Measurements from ENCODE around the gene LY9. TPM values are rescaled to one million over a fixed set of nuclear protein-coding genes. Genes with fewer than 3 reads are reported as not detected.
A peak's percentile ranks its signal among the peaks of the same experiment; 100 is the strongest.

The LY9 gene, protein sequence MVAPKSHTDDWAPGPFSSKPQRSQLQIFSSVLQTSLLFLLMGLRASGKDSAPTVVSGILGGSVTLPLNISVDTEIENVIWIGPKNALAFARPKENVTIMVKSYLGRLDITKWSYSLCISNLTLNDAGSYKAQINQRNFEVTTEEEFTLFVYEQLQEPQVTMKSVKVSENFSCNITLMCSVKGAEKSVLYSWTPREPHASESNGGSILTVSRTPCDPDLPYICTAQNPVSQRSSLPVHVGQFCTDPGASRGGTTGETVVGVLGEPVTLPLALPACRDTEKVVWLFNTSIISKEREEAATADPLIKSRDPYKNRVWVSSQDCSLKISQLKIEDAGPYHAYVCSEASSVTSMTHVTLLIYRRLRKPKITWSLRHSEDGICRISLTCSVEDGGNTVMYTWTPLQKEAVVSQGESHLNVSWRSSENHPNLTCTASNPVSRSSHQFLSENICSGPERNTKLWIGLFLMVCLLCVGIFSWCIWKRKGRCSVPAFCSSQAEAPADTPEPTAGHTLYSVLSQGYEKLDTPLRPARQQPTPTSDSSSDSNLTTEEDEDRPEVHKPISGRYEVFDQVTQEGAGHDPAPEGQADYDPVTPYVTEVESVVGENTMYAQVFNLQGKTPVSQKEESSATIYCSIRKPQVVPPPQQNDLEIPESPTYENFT
- total RNA-seq, result under 1 TPM; 0.65 to 0.71 TPM
- long read RNA-seq, result 0 reads

DNA sequence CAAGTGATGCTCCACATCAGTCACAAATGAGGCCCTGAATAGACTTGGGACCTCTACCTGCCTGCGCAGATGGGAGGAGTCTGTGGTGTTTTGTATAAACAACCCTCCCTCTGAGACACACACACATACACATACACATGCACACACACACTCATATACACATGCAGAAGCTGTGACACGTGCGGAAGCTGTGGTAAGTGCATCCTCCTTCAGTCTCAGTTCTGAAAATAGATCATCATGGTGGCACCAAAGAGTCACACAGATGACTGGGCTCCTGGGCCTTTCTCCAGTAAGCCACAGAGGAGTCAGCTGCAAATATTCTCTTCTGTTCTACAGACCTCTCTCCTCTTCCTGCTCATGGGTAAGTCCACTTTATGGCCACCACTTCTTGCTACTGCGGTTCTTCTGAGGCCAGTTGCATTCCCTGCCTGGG lies at the start of gene LY9:
Gene LY9 (plus strand): TSS at position 224 of the 433 bp plus-strand sequence. CDS start 14 bp downstream, at position 238.
- intact Hi-C loops (cut with DNase I), result no loop called here
- ATAC-seq (peak; percentile 64 to 67), DNase-seq (no peak)

DNA sequence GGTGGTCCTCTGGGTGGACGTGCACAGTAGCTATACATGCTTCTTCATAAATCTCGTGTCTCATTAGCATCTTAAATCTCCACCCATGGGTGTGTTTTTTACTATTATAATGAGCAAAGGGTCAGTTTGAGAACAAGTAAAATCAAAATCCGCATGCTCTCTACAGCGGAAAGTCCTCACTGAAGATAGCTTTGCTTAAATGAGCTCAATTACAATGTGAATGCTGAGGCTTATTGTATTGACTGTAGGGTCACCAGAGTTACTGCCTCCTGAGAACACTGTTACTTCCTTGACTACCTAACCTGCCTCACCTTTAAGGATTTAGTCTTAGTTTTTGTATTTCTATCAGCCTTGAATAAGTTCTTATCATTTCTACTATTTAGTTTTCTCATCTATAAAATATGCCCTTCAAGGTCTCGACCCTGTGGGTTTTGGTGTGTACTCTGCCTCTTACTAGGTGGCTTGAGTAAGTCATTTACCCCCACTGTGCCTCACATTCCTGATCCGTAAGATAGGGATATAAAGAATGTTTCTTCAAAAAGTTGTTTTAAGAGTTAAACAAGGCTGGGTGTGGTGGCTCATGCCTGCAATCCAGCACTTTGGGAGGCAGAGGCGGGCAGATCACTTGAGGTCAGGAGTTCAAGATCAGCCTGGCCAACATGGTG lies 49.0 kb upstream of the LY9 start:
- intact Hi-C loops (cut with DNase I), result no loop called here
- DNase-seq (no peak), ATAC-seq (no peak)

DNA sequence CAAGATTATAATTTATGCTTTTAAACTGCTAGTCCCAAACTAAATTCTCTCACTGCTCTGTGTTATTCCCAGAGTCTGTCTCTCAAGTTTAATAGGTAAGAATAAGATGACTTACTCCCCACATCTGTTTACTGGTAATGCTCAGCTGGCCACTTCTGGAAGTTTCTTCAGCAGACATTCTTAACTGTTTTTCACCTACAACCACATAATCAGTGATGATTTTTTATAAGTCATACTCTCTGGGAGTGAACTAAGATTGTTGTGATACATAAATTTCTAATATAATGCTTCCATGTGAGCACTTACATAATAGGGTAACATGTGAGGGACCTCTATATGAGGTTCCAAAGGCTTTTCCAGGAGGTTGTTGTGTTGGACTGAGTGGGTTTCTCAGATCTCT lies 48.3 kb upstream of the LY9 start:
- ATAC-seq (no peak), DNase-seq (no peak)
- intact Hi-C loops (cut with DNase I), result no loop called here

DNA sequence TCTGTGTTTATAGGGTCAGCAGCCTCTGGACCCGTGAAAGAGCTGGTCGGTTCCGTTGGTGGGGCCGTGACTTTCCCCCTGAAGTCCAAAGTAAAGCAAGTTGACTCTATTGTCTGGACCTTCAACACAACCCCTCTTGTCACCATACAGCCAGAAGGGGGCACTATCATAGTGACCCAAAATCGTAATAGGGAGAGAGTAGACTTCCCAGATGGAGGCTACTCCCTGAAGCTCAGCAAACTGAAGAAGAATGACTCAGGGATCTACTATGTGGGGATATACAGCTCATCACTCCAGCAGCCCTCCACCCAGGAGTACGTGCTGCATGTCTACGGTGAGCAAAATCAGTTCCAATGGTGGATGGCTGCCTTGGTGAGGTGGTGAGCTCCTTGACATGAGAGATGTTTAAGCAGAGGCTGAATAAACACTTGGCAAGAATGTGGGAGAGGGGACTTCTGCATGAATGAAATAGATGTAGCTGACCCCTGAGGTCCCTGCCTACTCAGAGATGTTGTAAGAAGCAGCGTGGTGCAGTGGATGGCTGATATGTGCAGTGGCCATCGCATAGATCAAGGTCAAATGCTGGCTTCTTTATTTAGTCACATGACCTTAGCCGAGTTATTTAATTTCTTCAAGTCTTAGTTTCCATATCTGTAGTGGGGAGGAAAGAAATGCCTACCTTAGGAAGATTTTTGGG lies 47.6 kb upstream of the LY9 start:
- DNase-seq, result no peak
- ATAC-seq, result peak in 1 of 2 donors; percentile 64
- intact Hi-C loops (cut with DNase I), result no loop called here

DNA sequence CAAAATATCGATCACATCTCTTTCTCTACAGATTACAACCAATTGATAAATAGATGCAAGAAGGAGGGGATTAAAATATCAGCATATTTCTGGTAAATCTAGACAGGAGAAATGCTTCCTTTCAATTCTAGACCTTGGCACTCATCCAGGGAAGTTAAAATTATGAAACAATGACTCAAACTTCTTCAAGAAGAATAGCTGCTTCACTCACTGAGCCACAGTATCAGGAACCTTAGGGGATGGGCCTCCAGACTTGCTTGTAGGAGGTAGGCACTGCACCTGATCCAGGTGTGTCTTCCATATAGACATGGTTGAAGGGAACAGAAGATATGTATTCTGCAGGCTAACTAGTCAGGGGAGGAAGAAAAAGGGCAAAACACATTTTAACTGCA lies 47.1 kb upstream of the LY9 start:
- DNase-seq (no peak), ATAC-seq (peak in 1 of 2 donors; percentile 21)
- intact Hi-C loops (cut with DNase I), result no loop called here

DNA sequence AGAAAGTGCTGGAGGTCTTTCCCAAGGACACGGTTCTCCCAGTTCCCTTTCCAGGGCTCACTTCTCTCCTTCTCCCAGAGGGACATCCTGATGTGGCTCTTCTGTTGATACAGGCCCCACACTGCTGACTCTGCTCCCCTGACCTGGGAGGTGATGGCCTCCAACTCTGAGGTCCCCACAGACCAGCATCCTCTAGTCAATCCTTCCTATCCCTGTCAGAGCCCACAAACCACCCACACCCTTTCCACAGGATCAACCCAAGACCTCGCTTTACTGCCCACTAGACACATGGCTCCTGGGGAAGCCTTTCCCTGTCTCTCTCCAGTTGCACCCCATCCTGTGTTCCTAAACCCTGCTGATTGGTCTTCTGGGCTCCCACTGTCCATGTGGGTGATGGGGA lies 45.4 kb upstream of the LY9 start:
- DNase-seq, result no peak
- no peak for ATAC-seq
- intact Hi-C loops (cut with DNase I), result no loop called here

DNA sequence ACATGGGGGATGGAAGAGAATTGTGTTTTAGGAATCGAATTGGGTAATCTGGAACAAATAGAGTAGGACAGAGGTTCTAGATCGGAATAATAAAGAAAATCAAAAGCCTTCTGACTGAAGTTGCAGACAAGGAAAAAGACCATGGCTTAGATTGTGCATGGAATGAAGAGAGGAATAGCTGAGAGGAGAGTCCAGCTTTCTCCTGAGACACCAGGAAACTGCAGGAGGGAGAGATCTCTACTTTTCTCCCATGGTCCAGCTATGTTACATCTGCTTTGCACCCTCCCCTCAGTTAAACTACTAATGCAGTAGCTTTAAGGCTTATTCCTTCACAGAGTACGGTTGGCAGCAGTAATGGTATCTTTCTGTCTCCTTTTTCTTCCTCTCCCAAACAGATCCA lies 43.6 kb upstream of the LY9 start:
- intact Hi-C loops (cut with DNase I), result no loop called here
- no peak for DNase-seq
- ATAC-seq, result no peak

DNA sequence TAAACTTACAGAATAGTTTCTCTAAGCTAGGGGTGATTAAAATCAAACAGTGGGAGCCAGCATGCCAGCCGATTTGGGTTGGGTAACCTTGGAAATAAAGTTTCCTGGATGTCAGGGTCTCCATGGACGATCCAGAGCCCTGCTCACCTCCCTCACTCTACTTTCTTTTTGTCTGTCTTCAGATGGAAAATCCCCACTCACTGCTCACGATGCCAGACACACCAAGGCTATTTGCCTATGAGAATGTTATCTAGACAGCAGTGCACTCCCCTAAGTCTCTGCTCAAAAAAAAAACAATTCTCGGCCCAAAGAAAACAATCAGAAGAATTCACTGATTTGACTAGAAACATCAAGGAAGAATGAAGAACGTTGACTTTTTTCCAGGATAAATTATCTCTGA lies 43.0 kb upstream of the LY9 start:
- no peak for DNase-seq
- intact Hi-C loops (cut with DNase I), result no loop called here
- ATAC-seq, result peak in 1 of 2 donors; percentile 89

DNA sequence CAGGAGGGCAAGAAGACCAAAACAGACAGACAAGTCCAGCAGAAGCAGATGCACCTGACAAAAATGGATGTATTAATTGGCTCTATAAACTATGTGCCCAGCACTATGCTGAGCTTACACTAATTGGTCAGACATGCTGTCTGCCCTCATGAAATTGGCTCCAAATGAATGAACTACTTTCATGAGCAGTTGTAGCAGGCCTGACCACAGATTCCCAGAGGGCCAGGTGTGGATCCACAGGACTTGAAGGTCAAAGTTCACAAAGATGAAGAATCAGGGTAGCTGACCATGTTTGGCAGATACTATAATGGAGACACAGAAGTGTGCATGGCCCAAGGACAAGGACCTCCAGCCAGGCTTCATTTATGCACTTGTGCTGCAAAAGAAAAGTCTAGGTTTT lies 42.4 kb upstream of the LY9 start:
- intact Hi-C loops (cut with DNase I), result no loop called here
- no peak for DNase-seq

DNA sequence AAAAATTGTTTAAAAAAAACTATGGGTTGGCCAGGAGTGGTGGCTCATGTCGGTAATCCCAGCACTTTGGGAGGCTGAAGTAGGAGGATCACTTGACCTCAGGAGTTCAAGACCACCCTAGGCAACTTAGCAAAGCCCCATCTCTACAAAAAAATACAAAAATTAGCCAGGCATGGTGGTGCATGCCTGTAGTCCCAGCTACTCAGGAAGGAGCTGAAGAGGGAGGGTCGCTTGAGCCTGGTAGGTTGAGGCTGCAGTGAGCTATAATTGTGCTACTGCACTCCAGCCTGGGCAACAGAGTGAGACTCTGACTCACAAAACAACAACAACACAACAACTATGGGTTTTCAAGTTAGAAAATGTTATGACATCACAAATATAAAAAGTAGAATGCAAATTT lies 40.5 kb upstream of the LY9 start:
- DNase-seq, result no peak
- intact Hi-C loops (cut with DNase I), result no loop called here
- no peak for ATAC-seq

More for the DNA sequence above, 42.4 kb upstream of the LY9 start:
- no peak for ATAC-seq

DNA sequence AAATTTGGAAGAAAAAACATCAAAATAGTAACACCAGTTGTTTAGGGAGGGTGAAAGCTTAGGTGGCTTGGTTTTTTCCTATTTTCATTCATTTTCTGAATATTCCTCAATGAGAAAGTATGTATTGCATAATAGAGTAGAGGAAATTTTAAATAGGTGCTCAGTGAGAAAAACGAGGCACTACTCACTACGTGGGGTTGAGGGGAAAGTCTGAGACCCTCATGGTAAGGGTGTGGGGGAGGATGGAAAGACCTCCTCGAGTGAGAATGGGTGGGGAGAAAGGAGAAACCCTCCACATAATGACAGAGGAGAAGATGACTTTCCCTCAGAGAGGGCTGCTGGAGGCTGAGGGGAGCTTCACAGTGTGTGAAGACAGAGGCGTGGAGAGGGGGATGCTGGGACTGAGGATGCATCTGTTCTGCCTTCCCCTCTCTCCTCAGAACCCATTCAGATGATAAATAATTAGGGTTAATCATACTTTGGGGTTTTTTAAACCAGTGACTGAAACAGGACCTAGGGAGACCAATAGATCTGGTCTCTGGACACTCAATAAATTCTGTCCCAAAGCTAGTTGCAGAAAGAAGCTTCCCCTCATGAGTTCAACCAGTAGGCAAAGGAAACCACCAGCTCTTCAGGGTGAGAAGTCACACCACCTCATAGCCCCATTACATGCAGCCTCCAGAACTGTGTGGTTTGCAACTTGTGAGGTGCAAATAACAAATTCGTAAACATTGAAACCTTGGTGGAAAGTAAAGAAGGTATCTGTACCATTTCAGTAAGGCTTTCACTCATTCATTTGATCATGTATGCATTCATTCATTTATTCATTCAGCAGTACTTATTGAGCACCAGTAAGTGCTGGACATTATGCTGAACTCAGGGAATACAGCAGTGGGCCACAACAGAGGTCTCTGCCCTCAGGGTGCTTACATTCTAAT lies 39.8 kb upstream of the LY9 start:
- intact Hi-C loops (cut with DNase I), result no loop called here
- DNase-seq (no peak), ATAC-seq (peak in 1 of 2 donors; percentile 50)

DNA sequence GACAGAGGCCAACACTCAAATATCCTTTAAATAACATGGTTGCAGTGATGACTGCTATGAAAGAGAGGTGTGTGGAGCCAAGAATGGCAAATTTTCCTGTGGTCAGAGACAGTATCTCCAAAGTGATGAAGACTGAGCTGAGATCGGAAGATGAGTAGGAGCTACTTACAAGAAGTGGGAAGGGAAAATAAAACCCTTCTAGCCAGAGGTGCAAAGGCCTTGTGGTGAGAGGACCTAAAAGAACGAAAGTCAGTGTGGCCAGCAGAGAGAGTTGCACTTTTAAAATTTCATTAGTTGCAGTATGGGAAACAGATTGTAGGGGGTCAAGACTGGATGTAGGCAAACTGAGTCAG lies 39.1 kb upstream of the LY9 start:
- intact Hi-C loops (cut with DNase I), result no loop called here
- DNase-seq (no peak), ATAC-seq (no peak)

DNA sequence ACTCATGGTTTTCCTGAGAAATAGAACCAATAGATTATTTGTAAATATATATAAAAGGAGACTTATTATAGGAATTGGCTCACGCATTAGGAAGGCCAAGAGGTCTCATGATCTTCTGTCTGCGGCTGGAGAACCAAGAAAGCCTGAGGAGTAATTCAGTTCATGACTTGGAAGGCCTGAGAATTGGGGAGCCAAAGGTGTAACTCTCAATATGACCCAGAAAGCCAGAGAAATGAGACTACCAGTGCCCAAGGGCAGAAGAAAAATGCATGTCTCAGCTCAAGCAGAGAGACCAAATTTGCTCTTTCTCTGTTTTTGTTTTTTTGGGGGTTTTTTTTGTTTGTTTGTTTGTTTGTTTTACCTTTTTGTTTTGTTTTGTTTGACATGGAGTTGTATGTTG lies 37.5 kb upstream of the LY9 start:
- no peak for DNase-seq
- intact Hi-C loops (cut with DNase I), result no loop called here
- no peak for ATAC-seq

DNA sequence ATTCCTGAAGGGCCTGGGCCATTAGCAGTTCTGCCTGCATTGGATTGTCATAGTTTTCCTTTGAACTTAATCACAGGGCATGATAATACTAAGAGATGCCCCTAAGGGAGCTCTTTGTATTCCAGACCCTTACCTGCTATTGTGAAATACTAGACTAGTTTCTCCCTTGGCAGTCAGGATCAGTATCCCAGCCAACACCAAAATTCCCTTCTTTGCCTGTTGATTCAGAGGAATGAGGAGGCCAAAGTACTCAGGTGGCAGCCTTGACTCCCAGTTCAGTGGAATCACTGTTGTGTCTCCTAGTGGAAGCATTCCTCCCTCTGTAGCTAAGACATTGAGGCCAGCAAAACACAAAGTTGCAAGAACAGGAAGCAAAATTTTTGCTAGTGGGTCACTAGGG lies 36.2 kb upstream of the LY9 start:
- intact Hi-C loops (cut with DNase I), result no loop called here
- ATAC-seq, result no peak
- DNase-seq, result no peak

DNA sequence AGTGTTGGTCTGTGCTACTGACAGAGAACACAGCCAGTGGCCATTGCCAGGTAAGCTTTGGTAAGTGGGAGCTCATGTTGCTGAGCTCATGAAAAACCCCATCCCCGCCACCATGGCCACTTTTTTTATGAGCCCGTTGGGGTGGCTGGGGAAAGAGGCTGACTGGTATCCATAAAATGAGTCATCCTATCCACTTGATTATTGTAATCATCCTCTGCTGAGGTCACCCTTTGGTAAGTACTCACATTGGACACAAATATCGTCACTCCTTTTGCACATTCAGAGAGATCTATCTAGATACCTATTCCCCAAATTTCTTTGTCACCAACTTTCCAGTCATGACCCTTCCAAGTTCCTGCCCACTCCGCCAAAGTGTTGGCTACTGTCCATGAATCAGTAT lies 34.9 kb upstream of the LY9 start:
- ATAC-seq, result no peak
- no peak for DNase-seq
- intact Hi-C loops (cut with DNase I), result no loop called here

DNA sequence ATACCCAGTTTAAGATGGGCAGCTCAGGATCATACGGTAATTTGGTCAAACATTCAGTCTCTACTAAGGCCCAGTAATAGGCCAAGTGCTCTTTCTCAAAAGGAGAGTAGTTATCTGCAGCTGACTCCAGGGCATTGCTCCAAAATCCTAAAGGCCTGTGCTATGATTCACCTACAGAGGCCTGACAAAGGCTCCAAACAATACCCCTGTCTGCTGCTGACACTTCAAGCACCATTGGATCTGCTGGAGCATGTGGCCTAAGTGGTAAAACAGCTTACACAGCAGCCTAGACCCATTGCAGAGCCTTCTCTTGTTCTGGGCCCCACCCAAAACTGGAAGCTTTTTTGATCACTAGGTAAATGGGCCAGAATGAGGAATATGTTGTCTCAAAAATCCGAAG lies 34.1 kb upstream of the LY9 start:
- peak in 1 of 2 donors; percentile 43 for ATAC-seq
- intact Hi-C loops (cut with DNase I), result no loop called here
- no peak for DNase-seq

DNA sequence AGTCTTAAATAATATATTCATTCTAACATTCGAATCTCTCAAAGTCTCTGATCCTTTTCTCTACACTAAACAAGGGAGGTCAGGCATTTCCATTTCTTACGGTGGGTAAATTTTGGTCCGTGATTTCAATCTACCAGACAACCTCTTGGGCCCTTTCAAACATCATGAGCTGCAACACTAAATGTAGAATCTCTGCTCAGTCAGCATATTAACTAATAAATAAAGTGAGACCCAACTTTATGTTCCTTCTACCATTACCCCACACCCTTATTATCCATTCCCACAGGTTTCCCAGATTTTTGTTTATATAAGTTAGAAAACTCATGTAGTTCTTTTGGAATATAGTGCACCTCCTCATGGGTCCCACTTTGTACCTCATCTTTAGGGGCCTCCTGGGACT lies 32.0 kb upstream of the LY9 start:
- intact Hi-C loops (cut with DNase I), result no loop called here
- ATAC-seq, result no peak

DNA sequence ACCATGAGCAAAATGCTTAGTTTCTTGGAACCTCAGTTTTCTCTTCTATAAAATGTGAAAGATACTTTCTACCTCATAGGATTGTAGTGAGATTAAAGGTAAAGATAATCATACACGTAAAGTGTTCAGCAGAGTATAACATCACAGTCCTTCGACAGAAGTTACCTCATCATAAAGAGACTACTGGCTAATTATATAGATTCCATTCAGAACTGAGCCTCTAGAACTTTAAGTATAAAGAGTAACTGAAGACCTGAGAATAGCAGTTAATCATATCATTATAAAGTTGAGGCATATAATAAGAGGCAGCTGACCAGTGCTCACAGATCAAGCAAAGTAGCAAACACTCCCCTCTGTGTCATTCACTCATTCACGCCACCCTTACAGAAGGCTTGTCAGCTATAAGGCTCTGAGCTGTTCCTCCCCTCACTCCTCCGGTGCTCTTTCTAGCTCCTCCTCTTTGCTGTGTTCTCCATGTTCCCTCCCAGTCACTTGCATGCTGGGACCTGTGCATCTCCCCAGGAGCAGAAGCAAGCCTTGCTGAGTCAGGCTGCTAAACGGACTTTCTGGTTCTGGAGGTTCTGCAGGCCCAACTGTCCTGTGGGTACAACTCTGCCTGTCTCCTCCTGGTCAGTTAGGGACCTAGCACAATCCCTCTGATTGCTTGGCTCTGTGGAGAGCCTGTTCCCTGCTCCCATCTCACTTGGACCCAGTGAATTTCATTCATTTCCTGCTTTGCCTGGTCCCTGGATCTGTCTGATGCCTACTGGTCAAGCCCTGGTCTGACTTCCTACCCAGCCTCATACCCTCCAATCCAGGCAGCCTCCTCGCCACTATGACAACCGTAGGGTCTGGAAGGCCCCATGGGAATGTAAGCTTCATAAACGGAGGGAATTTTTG lies 28.3 kb upstream of the LY9 start:
- DNase-seq (no peak), ATAC-seq (peak; percentile 41 to 54)
- intact Hi-C loops (cut with DNase I), result no loop called here

More for the DNA sequence above, 32.0 kb upstream of the LY9 start:
- DNase-seq, result no peak

Data from left cardiac atrium (tissue), 4 donors.